Amniotic stem cell (primary cell): ENCODE measurements around the gene OGDH.

Experiments used
- DNase-seq: peaks from one replicate; lab custom pipeline; 2025; lab: John Stamatoyannopoulos, UW

Gene OGDH

GRCh38 chr7:44618753-44619152 lies 12.3 kb downstream of the OGDH start:
- no peak for DNase-seq

GRCh38 chr7:44621034-44621749 lies 14.8 kb downstream of the OGDH start:
- no peak for DNase-seq

- no peak for DNase-seq
Measured at GRCh38 chr7:44621750-44622103, 15.3 kb downstream of the OGDH start.

- DNase-seq, result no peak
Measured at GRCh38 chr7:44622342-44623151, 16.1 kb downstream of the OGDH start.

- no peak for DNase-seq
Measured at GRCh38 chr7:44624318-44624717, 17.9 kb downstream of the OGDH start.

GRCh38 chr7:44625526-44626471 lies 19.4 kb downstream of the OGDH start:
- no peak for DNase-seq

GRCh38 chr7:44626620-44627019 lies 20.2 kb downstream of the OGDH start:
- no peak for DNase-seq

- no peak for DNase-seq
Measured at GRCh38 chr7:44629829-44630522, 23.5 kb downstream of the OGDH start.

GRCh38 chr7:44630792-44631457 lies 24.5 kb downstream of the OGDH start:
- no peak for DNase-seq

GRCh38 chr7:44631458-44632115 lies 25.2 kb downstream of the OGDH start:
- DNase-seq, result no peak

- DNase-seq, result no peak
Measured at GRCh38 chr7:44632196-44632595, 25.8 kb downstream of the OGDH start.

- DNase-seq, result no peak
Measured at GRCh38 chr7:44633254-44634186, 27.1 kb downstream of the OGDH start.

GRCh38 chr7:44634187-44634838 lies 27.9 kb downstream of the OGDH start:
- no peak for DNase-seq

GRCh38 chr7:44634839-44635591 lies 28.6 kb downstream of the OGDH start:
- DNase-seq, result no peak

- DNase-seq, result no peak
Measured at GRCh38 chr7:44636041-44636584, 29.7 kb downstream of the OGDH start.

GRCh38 chr7:44636926-44637325 lies 30.5 kb downstream of the OGDH start:
- no peak for DNase-seq

- DNase-seq, result peak; percentile 50
Measured at GRCh38 chr7:44637788-44638594, 31.6 kb downstream of the OGDH start.
